GM21515 (cell line): Measurements from ENCODE around the gene FRMD1.

Experiments
- ATAC-seq: cut with Tn5 transposase; IDR thresholded peaks from one replicate; pipeline ENCODE4 v1.9.1; 2021; ENCODE audit not compliant: unreplicated experiment

Gene FRMD1

GRCh38 chr6:168029459-168030217 is 49.4 kb downstream of the FRMD1 start:
- ATAC-seq = no peak

GRCh38 chr6:168028181-168028580 is 50.8 kb downstream of the FRMD1 start:
- ATAC-seq = no peak

GRCh38 chr6:168027521-168027920 is 51.5 kb downstream of the FRMD1 start:
- ATAC-seq = no peak

- ATAC-seq = no peak
Measured at GRCh38 chr6:168026925-168027324, 52.1 kb downstream of the FRMD1 start.

GRCh38 chr6:168025831-168026710 is 52.9 kb downstream of the FRMD1 start:
- ATAC-seq = no peak

GRCh38 chr6:168024951-168025510 is 54.0 kb downstream of the FRMD1 start:
- ATAC-seq = no peak

- no peak for ATAC-seq
Measured at GRCh38 chr6:168022488-168023321, 56.3 kb downstream of the FRMD1 start.

GRCh38 chr6:168021581-168021980 is 57.4 kb downstream of the FRMD1 start:
- ATAC-seq = no peak

GRCh38 chr6:168020242-168020641 is 58.8 kb downstream of the FRMD1 start:
- ATAC-seq = no peak

GRCh38 chr6:168018664-168019063 is 60.3 kb downstream of the FRMD1 start:
- ATAC-seq = no peak

GRCh38 chr6:168017629-168018028 is 61.4 kb downstream of the FRMD1 start:
- no peak for ATAC-seq

- ATAC-seq = no peak
Measured at GRCh38 chr6:168016721-168017525, 62.1 kb downstream of the FRMD1 start.

- no peak for ATAC-seq
Measured at GRCh38 chr6:168016176-168016620, 62.8 kb downstream of the FRMD1 start.

- no peak for ATAC-seq
Measured at GRCh38 chr6:168015482-168016175, 63.4 kb downstream of the FRMD1 start.

GRCh38 chr6:168015009-168015408 is 64.0 kb downstream of the FRMD1 start:
- ATAC-seq = no peak

- no peak for ATAC-seq
Measured at GRCh38 chr6:168014428-168014827, 64.6 kb downstream of the FRMD1 start.

- no peak for ATAC-seq
Measured at GRCh38 chr6:168013250-168013915, 65.6 kb downstream of the FRMD1 start.

GRCh38 chr6:168012431-168013249 is 66.4 kb downstream of the FRMD1 start:
- no peak for ATAC-seq
